Osteocyte (in vitro differentiated cells): ENCODE measurements around the gene EMD. TPM values are rescaled to one million over a fixed set of nuclear protein-coding genes. Genes with fewer than 3 reads are reported as not detected.
A peak's percentile ranks its signal among the peaks of the same experiment; 100 is the strongest.

Experiments used
- DNase-seq: peaks from one replicate; pipeline ENCODE4 v3.0.0; 2021; ENCODE audit warnings: mixed read lengths; ENCODE audit not compliant: unreplicated experiment; ENCODE audit errors: extremely low spot score
- H3K27ac Mint-ChIP-seq: one replicate; pipeline ENCODE4 v1.8.0; 2021; ENCODE audit warnings: mild to moderate bottlenecking, mixed read lengths; ENCODE audit not compliant: unreplicated experiment
- H3K27me3 Mint-ChIP-seq: one replicate; pipeline ENCODE4 v1.8.0; 2021; ENCODE audit warnings: mixed read lengths; ENCODE audit not compliant: unreplicated experiment
- H3K36me3 Mint-ChIP-seq: one replicate; pipeline ENCODE4 v1.8.0; 2021; ENCODE audit warnings: mixed read lengths; ENCODE audit not compliant: unreplicated experiment
- H3K4me1 Mint-ChIP-seq: one replicate; pipeline ENCODE4 v1.8.0; 2021; ENCODE audit warnings: mixed read lengths; ENCODE audit not compliant: unreplicated experiment
- H3K4me3 Mint-ChIP-seq: one replicate; pipeline ENCODE4 v1.8.0; 2021; ENCODE audit warnings: mild to moderate bottlenecking, moderate library complexity, mixed read lengths; ENCODE audit not compliant: unreplicated experiment
- H3K9me3 Mint-ChIP-seq: one replicate; pipeline ENCODE4 v1.8.0; 2021; ENCODE audit warnings: mixed read lengths; ENCODE audit not compliant: unreplicated experiment
- total RNA-seq: library from RNA; stranded (reverse); gene quantifications from 2 replicates; pipeline ENCODE4 v1.2.1, GENCODE V29; 2021
- TF ChIP-seq, protein P1 (sequence below): fragments of 200-600 bp; sonication (generic); IDR thresholded peaks from 2 replicates; pipeline ENCODE4 v1.5.0; 2021; ENCODE audit warnings: antibody characterized with exemption, mild to moderate bottlenecking, moderate library complexity

The EMD gene
- total RNA-seq, 1 donor from 2014 or later: 73.1 TPM

DNA sequence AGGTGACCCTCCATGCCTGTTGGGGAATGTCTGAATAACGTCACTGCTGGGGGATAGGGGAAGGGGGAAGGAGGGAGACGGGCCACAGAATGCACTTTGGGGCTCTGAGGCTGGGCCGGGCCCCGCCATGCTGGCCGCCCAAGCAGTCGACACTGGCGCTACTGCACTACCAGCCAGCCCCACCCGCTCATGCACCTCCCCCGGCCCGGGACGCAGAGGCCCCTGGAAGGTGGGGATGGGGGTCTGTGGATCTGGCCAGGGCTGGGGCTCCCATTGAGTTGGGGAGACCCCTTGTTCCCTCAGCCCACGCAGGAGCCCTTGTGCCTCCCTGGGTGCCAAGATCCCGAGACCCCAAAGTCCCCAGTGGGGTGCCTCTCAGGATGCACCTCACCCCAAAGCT, 22.5 kb upstream of the EMD start:
- Mint-ChIP-seq H3K27ac (peak overlapping the region; percentile 38), H3K4me3 (no peak overlapping the region), H3K4me1 (peaks cover 2% of the 10 kb centered on the region), H3K27me3 (no peaks in the 10 kb centered on the region), H3K36me3 (peaks cover 7% of the 10 kb centered on the region), H3K9me3 (no peaks in the 10 kb centered on the region)
- DNase-seq: no peak
- TF ChIP-seq, protein P1, sequence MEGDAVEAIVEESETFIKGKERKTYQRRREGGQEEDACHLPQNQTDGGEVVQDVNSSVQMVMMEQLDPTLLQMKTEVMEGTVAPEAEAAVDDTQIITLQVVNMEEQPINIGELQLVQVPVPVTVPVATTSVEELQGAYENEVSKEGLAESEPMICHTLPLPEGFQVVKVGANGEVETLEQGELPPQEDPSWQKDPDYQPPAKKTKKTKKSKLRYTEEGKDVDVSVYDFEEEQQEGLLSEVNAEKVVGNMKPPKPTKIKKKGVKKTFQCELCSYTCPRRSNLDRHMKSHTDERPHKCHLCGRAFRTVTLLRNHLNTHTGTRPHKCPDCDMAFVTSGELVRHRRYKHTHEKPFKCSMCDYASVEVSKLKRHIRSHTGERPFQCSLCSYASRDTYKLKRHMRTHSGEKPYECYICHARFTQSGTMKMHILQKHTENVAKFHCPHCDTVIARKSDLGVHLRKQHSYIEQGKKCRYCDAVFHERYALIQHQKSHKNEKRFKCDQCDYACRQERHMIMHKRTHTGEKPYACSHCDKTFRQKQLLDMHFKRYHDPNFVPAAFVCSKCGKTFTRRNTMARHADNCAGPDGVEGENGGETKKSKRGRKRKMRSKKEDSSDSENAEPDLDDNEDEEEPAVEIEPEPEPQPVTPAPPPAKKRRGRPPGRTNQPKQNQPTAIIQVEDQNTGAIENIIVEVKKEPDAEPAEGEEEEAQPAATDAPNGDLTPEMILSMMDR: no peak

DNA sequence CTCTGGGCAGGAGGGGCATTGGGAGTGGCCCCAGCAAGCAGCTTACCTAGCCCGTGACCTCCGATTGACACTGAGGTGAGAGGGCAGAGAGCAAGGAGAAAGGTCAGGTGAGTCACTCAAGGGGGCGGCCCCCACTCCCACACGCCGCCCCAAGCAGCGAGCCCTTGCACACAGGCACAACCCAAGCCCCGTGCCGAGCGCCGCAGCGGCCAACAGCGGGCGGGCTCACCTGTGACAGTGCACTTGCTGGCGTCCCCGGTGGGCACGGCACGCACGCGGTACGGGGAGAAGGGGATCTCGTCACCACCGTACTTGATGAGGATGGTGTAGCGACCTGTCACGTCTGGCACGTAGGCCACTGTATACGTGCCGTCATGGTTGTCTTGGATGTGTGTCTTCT, 21.9 kb upstream of the EMD start:
- TF ChIP-seq, protein P1: no peak
- Mint-ChIP-seq H3K4me1 (peaks cover 2% of the 10 kb centered on the region), H3K4me3 (no peak overlapping the region), H3K9me3 (no peaks in the 10 kb centered on the region), H3K27me3 (no peaks in the 10 kb centered on the region), H3K36me3 (peaks cover 6% of the 10 kb centered on the region), H3K27ac (no peak overlapping the region)
- DNase-seq: no peak

- no peak for DNase-seq
- Mint-ChIP-seq H3K4me1 (peaks cover 2% of the 10 kb centered on the region), H3K4me3 (no peak overlapping the region), H3K36me3 (peaks cover 9% of the 10 kb centered on the region), H3K27ac (no peak overlapping the region), H3K27me3 (no peaks in the 10 kb centered on the region), H3K9me3 (no peaks in the 10 kb centered on the region)
- TF ChIP-seq, protein P1: no peak
These were observed 21.1 kb upstream of the EMD start for GRCh38 chrX:154358011-154358410.

GRCh38 chrX:154358829-154359228, 20.3 kb upstream of the EMD start:
- peak overlapping the region; percentile 65 for H3K27ac Mint-ChIP-seq
- DNase-seq: no peak
- peaks cover 2% of the 10 kb centered on the region for H3K4me1 Mint-ChIP-seq
- TF ChIP-seq, protein P1: no peak
- H3K36me3 Mint-ChIP-seq: peaks cover 11% of the 10 kb centered on the region
- H3K9me3 Mint-ChIP-seq: no peaks in the 10 kb centered on the region
- no peak overlapping the region for H3K4me3 Mint-ChIP-seq
- H3K27me3 Mint-ChIP-seq: no peaks in the 10 kb centered on the region

GRCh38 chrX:154359362-154360154, 19.5 kb upstream of the EMD start:
- Mint-ChIP-seq H3K4me3 (no peak overlapping the region), H3K27ac (no peak overlapping the region), H3K27me3 (no peaks in the 10 kb centered on the region), H3K36me3 (peaks cover 11% of the 10 kb centered on the region), H3K4me1 (peaks cover 2% of the 10 kb centered on the region), H3K9me3 (no peaks in the 10 kb centered on the region)
- TF ChIP-seq, protein P1: no peak
- no peak for DNase-seq
